AG04450 (cell line): ENCODE measurements around the gene C9. TPM values are rescaled to one million over a fixed set of nuclear protein-coding genes. Genes with fewer than 3 reads are reported as not detected.

Source experiments
- CTCF ChIA-PET: fragments of 300-600, 350-600 bp; formaldehyde crosslinking; extraction: SDS; loops from one replicate; lab custom pipeline; 2022; ENCODE audit warnings: antibody characterized with exemption, inconsistent platforms; lab: Charles Lee
- POLR2A ChIA-PET: fragments of 350-600 bp; formaldehyde crosslinking; extraction: SDS; loops from one replicate; lab custom pipeline; 2021; ENCODE audit warnings: antibody characterized with exemption, inconsistent platforms; lab: Yijun Ruan, JAX
- DNase-seq: peaks from one replicate; pipeline ENCODE4 v3.0.0-alpha.2; 2011; ENCODE audit warnings: low read depth, low spot score
- H3K27ac ChIP-seq: one replicate; pipeline ENCODE4 v1.5.1; 2012; ENCODE audit warnings: low read depth, low read length, control low read depth
- H3K27me3 ChIP-seq: one replicate; pipeline ENCODE4 v1.6.0; 2012; ENCODE audit warnings: low read length; ENCODE audit not compliant: control insufficient read depth, insufficient read depth
- H3K4me3 ChIP-seq: 2 replicates; pipeline ENCODE4 v1.5.1; 2011; ENCODE audit warnings: mild to moderate bottlenecking, low read depth, low read length, control low read depth
- H3K9me3 ChIP-seq: 2 replicates; pipeline ENCODE4 v1.5.1; 2012; ENCODE audit warnings: low read length; ENCODE audit not compliant: control insufficient read depth, insufficient read depth
- polyA plus RNA-seq: library from polyadenylated mRNA; depleted of rRNA; stranded (reverse); fragments of >200 nt; gene quantifications from 2 replicates; pipeline ENCODE4 v1.2.3, GENCODE V29; 2011
- TF ChIP-seq, protein P1 (sequence below): IDR thresholded peaks from 2 replicates; pipeline ENCODE4 v1.5.1; 2011; ENCODE audit warnings: low read depth, low read length, control low read depth, inconsistent platforms

C9 gene
- polyA plus RNA-seq, 1 experiment = not detected

DNA sequence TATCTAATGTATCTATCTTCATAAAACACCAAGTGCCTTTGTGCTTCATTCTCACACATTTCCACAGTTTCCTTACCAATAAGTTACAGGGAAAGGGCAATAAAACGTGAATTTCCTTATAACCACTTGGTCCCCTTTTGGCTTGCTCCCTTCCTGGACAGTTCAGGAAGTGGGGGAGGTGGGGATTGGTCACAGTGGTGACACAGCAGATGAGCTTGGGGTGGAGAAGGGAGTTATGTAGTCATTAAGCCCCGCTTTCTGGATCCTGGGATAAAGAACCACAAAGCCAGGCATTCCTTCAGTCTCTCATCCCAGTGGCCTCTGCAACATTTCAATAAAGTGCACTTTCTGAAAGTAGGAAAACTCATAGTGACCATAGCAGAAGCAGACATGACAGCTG lies 97.9 kb downstream of the C9 start:
- H3K27me3 ChIP-seq = peaks cover 3% of the 10 kb centered on the region
- H3K9me3 ChIP-seq = no peaks in the 10 kb centered on the region
- H3K27ac ChIP-seq = no peak overlapping the region
- ChIA-PET CTCF (interaction anchor here (1.2 kb wide), 1 partner anchor 49 kb away, joined by 3 read pairs; no protein-coding TSS in a partner anchor), POLR2A (no interaction called here)
- no peak overlapping the region for H3K4me3 ChIP-seq
- TF ChIP-seq, protein P1, sequence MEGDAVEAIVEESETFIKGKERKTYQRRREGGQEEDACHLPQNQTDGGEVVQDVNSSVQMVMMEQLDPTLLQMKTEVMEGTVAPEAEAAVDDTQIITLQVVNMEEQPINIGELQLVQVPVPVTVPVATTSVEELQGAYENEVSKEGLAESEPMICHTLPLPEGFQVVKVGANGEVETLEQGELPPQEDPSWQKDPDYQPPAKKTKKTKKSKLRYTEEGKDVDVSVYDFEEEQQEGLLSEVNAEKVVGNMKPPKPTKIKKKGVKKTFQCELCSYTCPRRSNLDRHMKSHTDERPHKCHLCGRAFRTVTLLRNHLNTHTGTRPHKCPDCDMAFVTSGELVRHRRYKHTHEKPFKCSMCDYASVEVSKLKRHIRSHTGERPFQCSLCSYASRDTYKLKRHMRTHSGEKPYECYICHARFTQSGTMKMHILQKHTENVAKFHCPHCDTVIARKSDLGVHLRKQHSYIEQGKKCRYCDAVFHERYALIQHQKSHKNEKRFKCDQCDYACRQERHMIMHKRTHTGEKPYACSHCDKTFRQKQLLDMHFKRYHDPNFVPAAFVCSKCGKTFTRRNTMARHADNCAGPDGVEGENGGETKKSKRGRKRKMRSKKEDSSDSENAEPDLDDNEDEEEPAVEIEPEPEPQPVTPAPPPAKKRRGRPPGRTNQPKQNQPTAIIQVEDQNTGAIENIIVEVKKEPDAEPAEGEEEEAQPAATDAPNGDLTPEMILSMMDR = no peak
- no peak for DNase-seq

DNA sequence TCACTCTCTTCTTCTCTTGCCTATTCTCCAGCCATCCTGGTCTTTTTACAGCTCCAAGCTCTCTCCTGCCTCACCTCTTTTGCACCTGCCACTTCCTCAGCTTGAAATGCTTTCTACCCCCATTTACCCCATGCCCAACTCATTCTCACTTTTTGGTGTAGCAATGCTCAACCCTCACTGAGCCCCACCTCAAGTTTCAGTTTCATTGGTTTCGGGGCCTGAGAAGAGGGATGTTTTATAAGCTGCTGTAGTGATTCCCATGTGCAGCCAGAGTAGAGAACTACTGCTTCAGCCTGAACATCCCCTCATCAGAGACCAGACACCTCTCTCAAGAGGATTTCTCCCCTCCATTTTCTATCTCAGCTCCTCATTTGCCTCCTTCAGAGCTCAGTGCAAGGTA lies 99.8 kb downstream of the C9 start:
- TF ChIP-seq, protein P1 = no peak
- ChIA-PET POLR2A (no interaction called here), CTCF (no interaction called here)
- no peak overlapping the region for H3K4me3 ChIP-seq
- no peaks in the 10 kb centered on the region for H3K9me3 ChIP-seq
- no peak for DNase-seq
- H3K27ac ChIP-seq = no peak overlapping the region
- H3K27me3 ChIP-seq = peaks cover 3% of the 10 kb centered on the region

DNA sequence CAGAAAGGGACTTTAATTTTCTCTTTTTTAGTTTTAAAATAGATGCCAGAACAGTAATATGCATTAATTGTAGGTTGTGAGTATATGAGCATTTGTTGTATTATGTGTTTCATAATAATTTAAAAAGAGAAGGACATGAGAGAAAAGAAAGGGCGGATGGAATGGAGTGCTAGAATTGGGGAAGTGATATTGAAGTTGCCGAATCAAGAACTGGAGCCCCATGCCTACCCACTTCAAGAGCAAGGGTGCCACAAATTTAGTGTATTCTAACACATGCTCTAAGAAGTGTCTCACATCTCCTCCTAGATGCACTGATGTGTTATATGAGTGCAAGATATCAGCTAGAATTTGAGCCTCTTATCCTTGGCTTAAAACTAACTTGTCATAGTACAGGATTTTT lies 101.3 kb downstream of the C9 start:
- no peak overlapping the region for H3K27ac ChIP-seq
- H3K4me3 ChIP-seq = no peak overlapping the region
- DNase-seq = no peak
- ChIA-PET POLR2A (no interaction called here), CTCF (no interaction called here)
- H3K27me3 ChIP-seq = peaks cover 3% of the 10 kb centered on the region
- H3K9me3 ChIP-seq = no peaks in the 10 kb centered on the region
- TF ChIP-seq, protein P1 = no peak

DNA sequence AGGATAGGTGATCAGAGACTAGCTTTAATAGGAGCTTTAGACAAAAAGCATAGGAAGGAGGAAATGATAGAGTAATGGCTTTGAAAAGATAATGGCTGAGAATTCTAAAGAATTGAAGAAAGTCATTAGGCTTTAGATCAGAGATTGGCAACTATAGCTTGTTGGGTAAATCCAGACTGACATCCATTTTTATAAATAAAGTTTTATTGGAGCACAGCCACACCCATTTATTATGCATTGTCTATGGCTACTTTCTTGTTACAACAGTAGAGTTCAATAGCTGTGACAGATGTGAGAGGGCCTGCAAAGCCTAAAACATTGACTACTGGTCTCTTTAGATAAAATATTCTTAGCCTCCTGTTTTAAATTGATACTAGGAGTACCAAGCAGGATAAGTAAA lies 104.2 kb downstream of the C9 start:
- ChIA-PET CTCF (interaction anchor here (0.9 kb wide), 1 partner anchor 42 kb away, joined by 3 read pairs; no protein-coding TSS in a partner anchor), POLR2A (no interaction called here)
- TF ChIP-seq, protein P1 = no peak
- Histone ChIP-seq H3K27ac (no peak overlapping the region), H3K4me3 (no peak overlapping the region), H3K9me3 (no peaks in the 10 kb centered on the region), H3K27me3 (peaks cover 3% of the 10 kb centered on the region)
- DNase-seq = no peak

DNA sequence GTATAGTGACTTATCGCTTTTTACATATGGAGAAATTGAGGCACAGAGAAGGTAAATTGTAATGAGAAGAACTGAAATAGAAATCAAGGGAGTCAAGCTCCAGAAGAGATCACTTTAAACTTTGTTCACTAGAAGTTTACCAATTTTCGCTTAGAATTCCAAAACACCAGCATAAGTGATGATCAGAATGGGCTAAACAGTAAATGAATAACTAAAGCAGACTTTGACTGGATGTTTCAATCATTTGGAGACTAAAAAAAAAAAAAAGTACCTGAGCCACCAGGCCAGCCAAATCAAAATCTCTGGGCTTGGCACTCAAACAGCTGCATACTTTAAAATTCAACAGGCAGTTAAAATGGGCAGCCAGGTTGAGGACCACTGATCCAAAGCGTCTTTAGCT lies 106.7 kb downstream of the C9 start:
- H3K27ac ChIP-seq = no peak overlapping the region
- ChIA-PET POLR2A (interaction anchor here (0.7 kb wide), 1 partner anchor 280 kb away, joined by 3 read pairs; no protein-coding TSS in a partner anchor), CTCF (interaction anchor here (1.1 to 2.2 kb wide), 3 partner anchors 26 to 40 kb away, joined by 4 to 10 read pairs (median 4); no protein-coding TSS in a partner anchor)
- H3K4me3 ChIP-seq = no peak overlapping the region
- no peak for DNase-seq
- no peaks in the 10 kb centered on the region for H3K9me3 ChIP-seq
- no peaks in the 10 kb centered on the region for H3K27me3 ChIP-seq
- TF ChIP-seq, protein P1 = no peak
